Amniotic stem cell (primary cell): ENCODE data around the gene PFAS.

Source experiments
- DNase-seq: peaks from one replicate; lab custom pipeline; 2025; lab: John Stamatoyannopoulos, UW

The PFAS gene

DNA sequence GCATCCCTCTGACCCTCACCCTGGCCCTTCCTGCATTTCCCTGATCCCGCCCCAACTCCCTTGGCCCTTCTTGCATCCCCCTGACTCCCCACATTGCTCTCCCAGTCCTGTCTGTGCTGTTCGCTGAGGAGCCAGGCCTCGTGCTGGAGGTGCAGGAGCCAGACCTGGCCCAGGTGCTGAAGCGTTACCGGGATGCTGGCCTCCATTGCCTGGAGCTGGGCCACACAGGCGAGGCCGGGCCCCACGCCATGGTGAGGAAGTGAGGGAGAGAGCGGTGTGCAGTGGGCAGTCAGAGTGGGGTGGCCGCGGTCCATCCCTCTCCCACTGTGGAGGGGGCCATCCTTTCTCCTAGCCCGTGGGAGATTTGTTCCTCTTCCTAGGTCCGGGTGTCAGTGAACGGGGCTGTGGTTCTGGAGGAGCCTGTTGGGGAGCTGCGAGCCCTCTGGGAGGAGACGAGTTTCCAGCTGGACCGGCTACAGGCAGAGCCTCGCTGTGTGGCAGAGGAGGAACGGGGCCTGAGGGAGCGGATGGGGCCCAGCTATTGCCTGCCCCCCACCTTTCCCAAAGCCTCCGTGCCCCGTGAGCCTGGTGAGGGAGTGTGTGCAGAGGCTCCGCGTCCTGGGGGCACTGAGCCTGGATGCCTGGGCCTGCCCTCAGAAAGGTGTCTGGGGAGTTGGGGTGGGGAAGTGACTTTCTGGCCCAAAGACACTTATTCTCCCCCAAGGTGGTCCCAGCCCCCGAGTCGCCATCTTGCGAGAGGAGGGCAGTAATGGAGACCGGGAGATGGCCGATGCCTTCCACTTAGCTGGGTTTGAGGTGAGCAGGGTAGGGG is 17.8 kb downstream of the PFAS start:
- DNase-seq: no peak

DNA sequence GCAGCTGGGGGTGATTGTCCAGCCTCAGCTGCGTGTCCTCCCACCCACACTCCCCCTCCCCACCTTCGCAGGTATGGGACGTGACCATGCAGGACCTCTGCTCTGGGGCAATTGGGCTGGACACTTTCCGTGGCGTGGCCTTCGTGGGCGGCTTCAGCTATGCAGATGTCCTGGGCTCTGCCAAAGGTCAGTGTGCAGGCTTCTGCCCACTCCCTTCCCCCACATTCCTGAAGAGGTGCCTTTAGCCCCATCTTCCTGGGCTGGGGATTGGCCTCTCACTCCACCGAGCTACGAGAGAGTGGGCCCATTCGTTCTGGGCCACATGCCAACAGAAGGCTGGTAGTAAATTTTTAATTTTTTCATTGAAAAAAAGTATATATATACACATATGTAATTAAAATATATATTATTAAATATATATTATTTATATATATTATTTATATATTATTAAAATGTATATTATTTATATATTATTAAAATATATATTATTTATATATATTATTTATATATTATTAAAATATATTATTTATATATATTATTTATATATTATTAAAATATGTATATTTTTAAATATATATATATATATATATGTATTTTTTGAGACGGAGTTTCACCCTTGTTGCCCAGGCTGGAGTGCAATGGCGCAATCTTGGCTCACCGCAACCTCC is 18.5 kb downstream of the PFAS start:
- no peak for DNase-seq

DNA sequence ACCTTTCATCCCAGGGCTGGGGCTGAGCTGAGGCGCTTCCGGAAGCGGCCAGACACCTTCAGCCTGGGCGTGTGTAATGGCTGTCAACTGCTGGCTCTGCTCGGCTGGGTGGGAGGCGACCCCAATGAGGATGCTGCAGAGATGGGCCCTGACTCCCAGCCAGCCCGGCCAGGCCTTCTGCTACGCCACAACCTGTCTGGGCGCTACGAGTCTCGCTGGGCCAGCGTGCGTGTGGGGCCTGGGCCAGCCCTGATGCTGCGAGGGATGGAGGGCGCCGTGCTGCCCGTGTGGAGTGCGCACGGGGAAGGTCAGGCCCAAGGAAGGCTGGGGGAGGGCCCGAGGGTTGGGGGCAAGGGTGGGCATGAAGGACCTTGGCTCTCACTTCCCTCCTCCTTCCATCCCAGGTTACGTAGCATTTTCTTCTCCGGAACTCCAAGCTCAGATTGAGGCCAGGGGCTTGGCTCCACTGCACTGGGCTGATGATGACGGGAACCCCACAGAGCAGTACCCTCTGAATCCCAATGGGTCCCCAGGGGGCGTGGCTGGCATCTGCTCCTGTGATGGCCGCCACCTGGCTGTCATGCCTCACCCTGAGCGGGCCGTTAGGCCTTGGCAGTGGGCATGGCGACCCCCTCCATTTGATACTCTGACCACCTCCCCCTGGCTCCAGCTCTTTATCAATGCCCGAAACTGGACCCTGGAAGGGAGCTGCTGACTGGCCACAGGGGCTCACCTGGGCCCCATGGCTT is 19.6 kb downstream of the PFAS start:
- no peak for DNase-seq

DNA sequence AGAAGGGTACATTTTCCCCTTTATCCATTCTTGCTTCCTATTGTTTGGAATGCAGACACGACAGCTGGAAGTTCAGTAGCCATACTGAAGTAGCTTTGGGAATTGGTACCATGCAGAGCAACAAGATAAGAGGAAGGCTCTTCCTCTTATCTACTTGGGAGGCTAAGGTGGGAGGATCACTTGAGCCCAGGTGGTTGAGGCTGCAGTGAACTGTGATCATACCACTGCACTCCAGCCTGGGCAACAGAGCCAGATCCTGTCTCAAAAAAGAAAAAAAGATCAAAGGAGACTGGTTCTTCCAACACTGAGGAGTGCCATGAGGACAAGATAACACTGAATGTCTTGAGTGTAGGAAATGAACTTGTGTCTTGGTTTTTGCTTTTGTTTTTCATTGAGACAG is 23.3 kb downstream of the PFAS start:
- DNase-seq: no peak

DNA sequence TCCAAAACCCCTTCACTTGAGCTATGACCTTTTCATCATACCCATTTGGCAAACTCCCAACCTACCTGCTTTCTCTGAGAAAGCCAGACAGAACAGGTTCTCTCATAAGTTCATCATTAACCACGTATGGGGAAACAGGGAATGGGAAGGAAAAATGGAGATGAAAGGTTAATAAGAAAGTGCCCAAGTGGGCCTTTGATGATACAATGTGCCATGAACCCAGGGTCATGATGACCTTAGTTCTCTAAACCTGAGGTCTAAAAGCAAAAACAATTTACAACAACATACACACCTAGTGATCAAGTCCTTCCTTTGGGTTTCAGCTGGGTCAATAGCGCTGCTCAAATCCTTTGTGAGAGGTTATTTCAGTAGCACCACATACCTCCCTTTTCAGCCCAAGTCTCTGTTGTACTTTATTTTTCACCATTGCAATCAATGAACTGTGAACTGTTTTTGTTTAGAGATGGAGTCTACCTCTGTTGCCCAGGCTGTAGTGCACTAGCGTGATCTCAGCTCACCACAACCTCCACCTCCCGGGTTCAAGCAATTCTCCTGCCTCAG is 24.9 kb downstream of the PFAS start:
- DNase-seq: no peak

DNA sequence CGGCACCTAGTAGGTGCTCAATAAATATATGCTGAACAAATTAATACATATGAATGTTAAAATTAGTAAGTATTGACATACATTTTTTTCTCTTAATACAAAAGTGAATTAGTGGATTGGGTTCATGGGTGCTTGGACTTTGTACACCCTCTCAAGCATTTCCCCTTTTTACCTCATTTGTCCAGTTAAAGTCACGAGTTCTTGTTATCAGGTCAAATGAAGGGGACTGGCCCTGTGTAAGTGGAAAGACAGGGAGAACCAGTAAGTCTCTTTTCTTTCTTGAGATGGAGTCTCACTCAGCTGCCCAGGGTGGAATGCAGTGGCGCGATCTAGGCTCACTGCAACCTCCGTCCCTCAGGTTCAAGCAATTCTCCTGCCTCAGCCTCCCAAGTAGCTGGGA is 25.7 kb downstream of the PFAS start:
- no peak for DNase-seq

DNA sequence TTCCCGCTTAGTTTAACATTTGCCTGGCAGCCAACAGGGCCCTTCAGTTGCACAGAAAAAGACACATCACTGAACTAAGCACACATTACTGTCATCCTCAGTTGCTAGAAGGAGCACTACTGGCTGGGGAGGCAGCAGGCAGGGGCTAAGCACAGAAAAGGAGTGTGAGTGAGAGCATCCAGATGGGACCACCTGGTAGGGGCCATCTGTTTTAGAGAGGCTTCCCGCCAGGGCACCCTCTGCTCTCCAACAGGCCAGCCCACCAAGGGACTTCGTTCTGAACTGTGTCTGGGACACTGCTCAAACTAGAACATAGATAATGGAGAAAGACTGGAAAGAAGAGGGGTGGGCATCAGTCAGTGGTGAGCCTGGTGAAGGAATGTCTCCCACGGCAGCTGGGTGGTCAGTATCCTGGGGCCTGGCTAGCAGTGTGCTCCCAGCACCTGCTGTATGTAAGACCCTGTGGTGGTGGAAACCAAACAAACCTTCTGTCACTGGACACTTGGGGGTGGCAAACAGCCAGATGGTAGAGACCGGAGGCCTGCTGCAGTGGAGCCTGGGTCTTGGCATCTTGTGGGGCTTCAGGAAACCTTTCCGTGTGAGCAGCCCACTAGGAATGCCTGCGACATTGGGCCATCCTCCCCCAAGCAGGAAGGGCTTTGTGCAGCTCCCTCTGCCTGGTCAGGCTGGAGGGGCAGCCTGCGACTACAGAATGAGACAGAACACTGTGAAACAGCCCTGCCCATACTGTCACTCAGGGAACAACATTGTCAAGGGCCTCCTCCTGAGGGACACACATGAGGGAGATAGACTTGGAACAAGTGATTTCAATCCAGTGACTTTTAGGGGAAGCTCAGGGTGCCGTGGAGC is 26.6 kb downstream of the PFAS start:
- no peak for DNase-seq

DNA sequence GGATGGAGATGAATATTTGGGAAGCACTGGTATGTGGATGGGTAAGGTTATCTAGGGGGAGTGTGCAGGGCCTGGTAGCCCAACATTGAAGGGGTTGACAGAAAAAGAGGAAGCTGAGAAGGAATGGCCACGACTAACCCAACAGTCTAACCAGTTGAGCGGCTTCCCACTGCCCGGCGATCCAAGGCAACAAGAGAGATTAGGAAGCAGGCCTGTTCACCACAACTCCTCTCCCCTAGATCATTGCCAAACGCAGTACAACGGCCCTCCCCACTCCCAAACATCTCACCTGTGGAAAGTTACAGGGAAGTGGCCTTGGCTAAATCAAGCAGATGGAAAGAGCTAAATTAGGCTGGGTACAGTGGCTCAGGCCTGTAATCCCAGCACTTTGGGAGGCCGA is 28.2 kb downstream of the PFAS start:
- DNase-seq: no peak

DNA sequence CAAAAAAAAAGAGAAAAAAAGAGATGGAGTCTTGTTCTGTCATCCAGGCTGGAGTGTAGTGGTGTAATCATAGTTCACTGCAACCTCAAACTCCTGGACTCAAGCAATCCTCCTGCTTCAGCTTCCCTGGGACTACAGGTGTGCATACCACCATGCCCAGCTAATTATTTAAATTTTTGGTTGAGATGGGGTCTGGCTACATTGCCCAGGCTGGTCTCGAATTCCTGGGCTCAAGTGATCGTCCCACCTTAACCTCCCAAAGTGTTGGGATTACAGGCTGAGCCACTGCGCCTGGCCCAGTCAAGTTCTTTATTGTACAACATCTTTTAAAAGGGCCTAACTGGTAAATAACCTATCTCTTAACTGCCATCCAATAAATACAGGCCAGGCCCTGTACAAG is 33.3 kb downstream of the PFAS start:
- DNase-seq: no peak

DNA sequence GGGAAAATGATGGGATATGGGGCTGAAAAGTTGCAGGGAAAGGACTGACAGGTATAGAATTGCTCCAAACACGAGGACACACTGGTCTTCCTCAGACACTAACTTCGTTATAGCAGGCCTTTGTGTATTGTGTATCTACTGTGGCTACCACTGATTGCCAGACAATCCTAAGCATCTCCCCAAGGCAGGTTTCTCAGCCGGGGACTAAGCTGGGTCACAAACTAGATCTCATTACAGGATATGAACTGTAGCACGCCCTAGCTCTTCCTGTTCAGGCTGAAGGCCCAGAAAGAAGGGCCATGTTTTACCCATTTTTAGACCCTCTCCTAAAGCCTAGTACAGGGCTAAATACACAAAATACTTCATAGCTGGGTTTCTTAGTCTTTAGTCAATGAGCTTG is 34.3 kb downstream of the PFAS start:
- no peak for DNase-seq

DNA sequence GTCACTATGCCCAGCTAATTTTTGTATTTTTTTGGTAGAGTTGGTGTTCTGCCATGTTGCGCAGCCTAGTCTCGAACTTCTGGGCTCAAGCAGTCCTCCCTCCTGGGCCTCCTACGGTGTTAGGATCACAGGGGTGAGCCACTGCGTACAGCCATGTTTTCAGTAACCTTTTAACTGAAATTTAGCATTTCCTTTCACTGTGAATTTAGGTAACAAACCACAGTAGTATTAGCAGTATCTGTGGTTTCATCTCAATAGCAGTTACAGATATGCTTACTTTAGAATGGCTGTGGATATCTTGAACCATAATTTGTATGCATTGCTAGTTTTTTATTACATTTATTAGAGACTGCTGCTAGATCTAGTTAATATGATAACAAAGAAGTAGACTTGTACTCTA is 35.0 kb downstream of the PFAS start:
- no peak for DNase-seq

DNA sequence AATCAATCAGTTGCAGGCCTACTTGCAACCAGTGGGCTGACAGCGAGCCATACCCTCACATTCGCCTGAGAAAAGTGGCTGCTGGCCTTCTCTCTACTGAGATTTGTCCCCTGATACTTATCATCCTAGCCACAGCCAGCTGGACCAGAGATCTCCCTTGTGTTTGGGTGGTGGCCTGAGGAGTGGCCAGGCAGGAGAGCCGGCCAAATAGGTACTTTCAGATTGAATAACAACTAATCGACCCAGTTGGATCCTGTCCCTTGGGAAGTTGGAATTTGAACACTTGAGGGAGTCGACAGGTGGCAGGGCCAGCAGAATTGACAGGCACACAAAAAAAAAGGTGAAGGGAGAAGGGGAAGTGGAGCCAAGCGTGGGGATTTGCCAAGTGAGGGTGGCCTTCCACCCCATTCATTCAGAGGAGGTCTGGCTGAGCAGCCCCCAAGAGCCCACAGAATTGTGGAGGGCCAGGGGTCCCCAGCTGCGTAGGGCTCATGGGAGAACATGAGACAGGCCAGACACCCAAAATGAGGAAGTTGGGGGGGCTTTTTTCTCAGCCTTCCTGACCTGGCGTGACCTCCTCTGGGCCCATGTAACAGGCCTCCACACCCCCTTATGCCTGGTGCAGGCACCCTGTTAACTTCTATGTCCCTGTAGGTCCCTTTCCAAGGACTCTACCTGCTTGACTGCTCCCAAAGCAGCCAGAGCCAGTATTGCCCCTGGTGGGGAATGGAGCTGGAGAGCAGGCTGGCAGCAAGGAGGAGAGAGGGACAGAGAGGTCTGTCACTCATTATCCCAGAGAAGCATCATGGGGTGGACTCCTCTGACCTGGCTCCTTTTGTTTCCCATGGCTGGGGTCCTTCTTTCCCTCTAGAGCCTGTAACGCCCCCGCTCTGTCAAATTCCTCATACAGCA is 36.4 kb downstream of the PFAS start:
- no peak for DNase-seq

DNA sequence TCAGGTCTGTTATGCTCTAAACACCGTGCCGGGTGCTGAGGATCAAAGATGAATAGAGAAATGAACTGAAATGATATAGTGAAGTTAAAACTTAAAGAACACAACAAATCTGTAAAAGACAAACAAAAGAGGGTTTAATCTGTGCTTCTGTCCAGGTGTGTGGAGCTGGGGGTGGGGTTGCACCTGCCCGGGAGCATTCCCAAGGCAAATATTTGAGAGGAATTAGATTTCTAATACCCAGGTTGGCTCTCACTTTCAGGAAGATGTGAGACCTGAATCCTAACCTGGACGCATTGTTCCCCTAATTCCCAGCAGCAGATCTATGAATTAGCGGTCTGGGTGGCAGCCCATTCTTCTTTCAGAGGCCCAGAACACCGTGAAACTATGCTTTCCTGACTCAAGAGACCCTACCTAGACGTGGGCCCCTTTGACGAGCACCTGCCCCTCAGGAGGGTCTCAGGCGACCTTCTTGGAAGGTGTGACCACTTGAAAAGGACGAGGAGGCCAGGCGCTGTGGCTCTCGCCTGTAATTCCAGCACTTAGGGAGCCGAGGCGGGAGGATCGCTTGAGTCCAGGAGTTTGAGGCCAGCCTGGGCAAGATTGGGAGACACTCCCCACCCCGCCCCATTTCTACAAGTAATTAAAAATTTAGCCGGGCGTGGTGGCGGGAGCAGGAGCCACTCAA is 38.7 kb downstream of the PFAS start:
- DNase-seq: no peak

DNA sequence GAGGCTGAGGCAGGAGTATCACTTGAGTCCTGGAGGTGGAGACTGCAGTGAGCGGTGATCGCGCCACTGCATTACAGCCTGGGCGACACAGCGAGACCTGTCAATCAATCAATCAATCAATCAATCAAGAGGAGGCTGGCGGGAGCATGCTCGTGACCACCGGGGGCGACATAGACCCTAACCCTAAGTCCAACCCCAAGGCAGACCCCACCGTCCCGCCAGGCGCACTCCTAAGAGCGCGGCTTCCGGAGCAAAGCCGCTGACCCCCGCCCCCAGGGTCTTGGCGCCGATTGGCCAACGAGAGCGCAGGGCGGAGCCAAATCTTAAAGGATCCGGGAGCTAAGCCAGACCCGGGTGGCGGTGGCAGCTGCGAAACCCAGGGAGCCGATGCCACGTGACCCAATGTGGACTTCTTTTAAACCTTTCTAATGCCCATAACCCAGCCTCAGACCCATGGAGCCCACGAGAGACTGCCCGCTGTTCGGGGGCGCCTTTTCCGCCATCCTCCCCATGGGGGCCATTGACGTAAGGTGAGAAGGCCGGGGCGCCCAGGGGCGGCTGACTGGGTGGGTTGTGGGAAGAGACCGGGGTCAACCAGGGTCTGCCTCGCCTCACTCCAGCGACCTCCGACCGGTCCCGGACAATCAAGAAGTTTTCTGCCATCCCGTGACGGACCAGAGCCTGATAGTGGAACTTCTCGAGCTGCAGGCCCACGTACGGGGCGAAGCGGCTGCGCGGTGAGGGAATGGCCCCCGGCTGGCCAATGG is 39.4 kb downstream of the PFAS start, which contains the start of gene RANGRF:
Gene RANGRF, plus strand, starts transcription at position 335 of the 767 bp plus-strand sequence. Its CDS starts 119 bp downstream, at position 454.
- peak; percentile 29 for DNase-seq

DNA sequence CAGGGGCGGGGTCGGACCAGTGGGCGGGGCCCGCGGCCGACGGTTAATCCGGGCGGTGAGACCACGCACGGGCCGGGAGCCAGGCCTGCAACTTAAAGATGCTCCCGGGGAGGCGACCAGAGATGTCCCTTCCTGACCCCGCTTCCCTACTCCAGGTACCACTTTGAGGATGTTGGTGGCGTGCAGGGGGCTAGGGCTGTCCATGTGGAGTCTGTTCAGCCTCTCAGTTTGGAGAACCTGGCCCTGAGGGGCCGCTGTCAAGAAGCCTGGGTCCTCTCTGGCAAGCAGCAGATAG is 40.0 kb downstream of the PFAS start:
- DNase-seq: no peak

DNA sequence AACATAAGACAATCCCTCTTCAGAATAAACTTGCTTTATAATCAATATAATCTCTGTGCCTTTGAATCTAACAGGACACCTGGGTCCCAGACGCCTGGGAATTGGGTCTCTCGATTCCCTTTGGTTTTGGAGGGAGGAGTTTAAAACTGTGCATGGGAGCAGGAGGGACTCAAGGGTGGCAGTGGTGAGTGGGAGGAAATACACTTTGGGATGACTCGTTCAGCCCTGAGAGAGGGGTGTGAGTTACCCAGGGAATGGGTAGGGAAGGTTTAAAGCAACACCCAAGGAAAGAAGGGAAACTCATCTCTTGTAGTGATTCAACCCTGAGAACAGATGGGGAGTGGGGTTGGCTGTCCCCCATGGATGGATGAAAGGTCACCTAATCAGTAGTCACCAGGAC is 41.0 kb downstream of the PFAS start:
- no peak for DNase-seq

DNA sequence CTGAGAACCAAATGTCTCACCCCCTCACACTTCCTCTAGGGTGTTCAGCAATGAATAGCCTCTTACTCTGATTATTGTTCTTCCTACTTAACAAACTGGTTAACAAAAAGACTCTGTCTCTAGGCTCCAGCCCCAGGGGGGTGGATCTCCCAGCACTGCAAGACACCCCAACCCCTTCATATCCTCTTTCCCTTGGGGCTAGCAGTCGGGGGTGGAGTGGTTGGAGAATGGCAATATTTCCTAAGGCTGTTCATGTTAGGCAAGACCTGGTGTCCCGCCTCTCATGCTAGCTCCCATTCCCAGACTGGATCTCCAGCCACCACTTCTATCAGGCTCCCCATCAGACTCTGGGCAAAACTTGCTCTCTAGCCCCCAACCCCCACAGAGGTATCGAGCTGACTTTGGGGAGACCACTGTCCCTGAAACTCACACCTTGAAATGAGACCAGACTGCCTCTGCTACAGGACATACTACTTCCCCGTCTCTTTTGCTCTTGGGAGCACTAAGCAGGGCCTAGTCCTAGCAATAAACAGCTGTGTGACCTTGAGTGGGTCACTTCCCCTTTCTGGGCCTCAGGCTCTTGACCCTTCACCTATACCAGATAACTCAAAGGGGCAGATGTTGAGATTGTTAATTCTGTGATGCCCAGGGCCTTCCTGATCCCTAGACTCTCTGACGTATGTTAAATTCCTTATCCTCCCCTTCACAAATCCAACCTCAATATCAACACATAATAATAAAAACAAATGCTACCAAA is 43.7 kb downstream of the PFAS start:
- DNase-seq: no peak

DNA sequence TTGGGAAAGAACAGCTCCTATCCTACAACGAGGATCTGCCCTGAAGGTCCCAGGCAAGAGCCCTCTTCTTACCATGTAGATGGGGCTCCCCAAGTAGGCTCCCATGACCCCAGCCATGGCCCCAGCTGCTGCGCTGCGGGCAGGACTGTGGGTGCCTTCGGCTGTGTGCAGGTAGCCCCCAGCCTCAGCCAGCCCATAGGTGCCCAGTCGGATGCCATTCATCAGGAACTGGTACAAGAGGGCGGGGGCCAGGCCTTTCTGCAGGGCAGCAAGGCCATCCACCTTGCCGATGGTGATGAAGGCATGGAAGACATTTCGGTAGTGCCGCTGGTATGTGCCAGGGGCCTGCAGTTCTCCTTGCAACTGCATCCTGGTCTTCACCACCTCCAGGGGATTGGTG is 45.3 kb downstream of the PFAS start:
- DNase-seq: no peak
